Parathyroid adenoma (tissue), 2 donors: ENCODE data around the gene TINAGL1.

Experiments used
- H2AFZ ChIP-seq: fragments of 300-600 bp; sonication (generic); one replicate; pipeline ENCODE4 v1.7.0; 2017; ENCODE audit warnings: antibody characterized with exemption, mild to moderate bottlenecking
- H3K27ac ChIP-seq: fragments of 300-600 bp; sonication (generic); one replicate; pipeline ENCODE4 v1.7.0; 2017
- H3K27me3 ChIP-seq: fragments of 300-600 bp; sonication (generic); one replicate; pipeline ENCODE4 v1.7.0; 2017; ENCODE audit warnings: low read length; ENCODE audit not compliant: control insufficient read depth, insufficient read depth
- H3K36me3 ChIP-seq: fragments of 300-600 bp; sonication (generic); one replicate; pipeline ENCODE4 v1.7.0; 2017; ENCODE audit warnings: low read length; ENCODE audit not compliant: control insufficient read depth, insufficient read depth
- H3K4me1 ChIP-seq: fragments of 300-600 bp; sonication (generic); one replicate; pipeline ENCODE4 v1.7.0; 2017; ENCODE audit warnings: control low read depth
- H3K4me2 ChIP-seq: fragments of 300-600 bp; sonication (generic); one replicate; pipeline ENCODE4 v1.7.0; 2017; ENCODE audit warnings: low read length
- H3K4me3 ChIP-seq: fragments of 300-600 bp; sonication (generic); one replicate; pipeline ENCODE4 v1.7.0; 2017; ENCODE audit warnings: low read depth, low read length
- H3K79me2 ChIP-seq: fragments of 300-600 bp; sonication (generic); one replicate; pipeline ENCODE4 v1.7.0; 2017; ENCODE audit warnings: control low read depth
- H3K9ac ChIP-seq: fragments of 300-600 bp; sonication (generic); one replicate; pipeline ENCODE4 v1.7.0; 2017; ENCODE audit warnings: mild to moderate bottlenecking
- H3K9me3 ChIP-seq: fragments of 300-600 bp; sonication (generic); one replicate; pipeline ENCODE4 v1.7.0; 2017; ENCODE audit warnings: low read length; ENCODE audit not compliant: control insufficient read depth
- CTCF ChIP-seq: fragments of 300-600 bp; sonication (generic); IDR thresholded peaks from one replicate; pipeline ENCODE4 v1.7.0; 2017; ENCODE audit warnings: antibody characterized with exemption, mild to moderate bottlenecking
- donor health status: primary hyperparathyroidism.

The TINAGL1 gene

GRCh38 chr1:31535561-31535960 is 40.8 kb upstream of the TINAGL1 start:
- TF ChIP-seq CTCF: no peak
- H3K4me1 ChIP-seq: peaks cover 7% of the 10 kb centered on the region
- H2AFZ ChIP-seq: no peak overlapping the region
- H3K36me3 ChIP-seq: no peaks in the 10 kb centered on the region
- H3K27me3 ChIP-seq: no peaks in the 10 kb centered on the region
- H3K4me2 ChIP-seq: no peak overlapping the region
- no peaks in the 10 kb centered on the region for H3K9me3 ChIP-seq
- no peak overlapping the region for H3K9ac ChIP-seq
- H3K27ac ChIP-seq: no peak overlapping the region
- no peaks in the 10 kb centered on the region for H3K79me2 ChIP-seq
- no peak overlapping the region for H3K4me3 ChIP-seq

DNA sequence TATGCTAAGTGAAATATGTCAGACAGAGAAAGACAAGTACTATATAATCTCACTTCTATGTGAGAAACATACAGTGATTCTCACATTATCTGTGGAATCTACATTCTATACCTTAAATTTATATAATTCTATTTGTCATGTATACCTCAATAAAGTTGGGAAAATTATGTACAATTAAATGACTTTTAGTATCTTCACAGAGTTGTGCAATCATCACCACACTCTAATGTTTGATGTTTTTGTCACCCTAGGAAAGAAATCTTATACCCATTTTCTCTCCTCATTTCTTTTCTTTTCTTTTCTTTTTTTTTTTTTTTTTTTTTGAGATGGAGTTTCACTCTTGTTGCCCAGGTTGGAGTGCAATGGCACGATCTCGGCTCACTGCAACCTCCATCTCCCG is 37.0 kb upstream of the TINAGL1 start:
- no peak overlapping the region for H3K9ac ChIP-seq
- no peak for TF ChIP-seq CTCF
- no peak overlapping the region for H3K27ac ChIP-seq
- H3K9me3 ChIP-seq: no peaks in the 10 kb centered on the region
- no peaks in the 10 kb centered on the region for H3K27me3 ChIP-seq
- H3K4me2 ChIP-seq: no peak overlapping the region
- no peak overlapping the region for H2AFZ ChIP-seq
- H3K36me3 ChIP-seq: no peaks in the 10 kb centered on the region
- H3K4me3 ChIP-seq: no peak overlapping the region
- no peaks in the 10 kb centered on the region for H3K79me2 ChIP-seq
- no peaks in the 10 kb centered on the region for H3K4me1 ChIP-seq

DNA sequence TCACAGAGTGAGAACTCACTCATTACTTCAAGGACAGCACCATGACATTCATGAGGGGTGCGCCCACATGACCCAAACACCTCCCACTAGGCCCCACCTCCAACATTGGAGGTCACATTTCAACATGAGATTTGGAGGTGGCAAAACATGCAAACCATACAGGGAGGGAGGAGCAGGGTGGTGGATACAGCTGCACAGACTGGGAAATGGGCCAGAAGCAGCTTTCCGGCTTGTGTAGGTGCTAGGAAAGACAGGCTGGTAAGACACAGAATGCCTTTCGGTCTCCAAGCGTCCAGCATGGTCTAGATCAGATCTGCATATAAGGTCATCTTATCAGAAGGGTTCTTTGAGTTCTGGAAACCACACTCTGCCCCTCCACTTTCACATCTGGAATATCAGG is 35.1 kb upstream of the TINAGL1 start:
- H3K36me3 ChIP-seq: no peaks in the 10 kb centered on the region
- no peaks in the 10 kb centered on the region for H3K79me2 ChIP-seq
- no peaks in the 10 kb centered on the region for H3K27me3 ChIP-seq
- H3K4me3 ChIP-seq: no peak overlapping the region
- no peak overlapping the region for H3K27ac ChIP-seq
- no peaks in the 10 kb centered on the region for H3K4me1 ChIP-seq
- no peak overlapping the region for H3K4me2 ChIP-seq
- no peak overlapping the region for H3K9ac ChIP-seq
- no peak for TF ChIP-seq CTCF
- no peaks in the 10 kb centered on the region for H3K9me3 ChIP-seq
- H2AFZ ChIP-seq: no peak overlapping the region

DNA sequence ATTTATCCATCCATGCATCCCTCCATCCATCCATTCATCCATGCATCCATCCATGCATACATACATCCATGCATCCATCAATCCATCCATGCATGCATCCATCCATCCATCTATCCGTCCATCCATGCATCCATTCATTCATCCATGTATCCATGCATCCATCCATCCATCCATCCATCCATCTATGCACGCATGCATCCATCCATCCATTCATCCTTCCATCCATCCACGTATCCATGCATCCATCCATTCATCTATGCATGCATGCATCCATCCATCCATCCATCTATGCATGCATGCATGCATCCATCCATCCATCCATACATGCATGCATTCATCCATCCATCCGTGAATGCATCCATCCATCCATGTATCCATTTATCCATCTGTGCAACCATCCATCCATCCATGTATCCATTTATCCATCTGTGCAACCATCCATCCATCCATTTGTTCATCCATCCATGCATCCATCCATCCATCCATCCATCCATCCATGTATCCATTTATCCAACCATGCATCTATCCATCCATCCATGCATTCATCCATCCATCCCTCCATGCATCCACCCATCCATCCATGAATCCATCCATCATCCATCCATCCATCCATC is 30.3 kb upstream of the TINAGL1 start:
- H3K4me3 ChIP-seq: no peak overlapping the region

More for the DNA sequence above, 30.3 kb upstream of the TINAGL1 start:
- Histone ChIP-seq H3K27ac (no peak overlapping the region), H3K4me2 (no peak overlapping the region), H3K9ac (no peak overlapping the region), H3K4me1 (no peaks in the 10 kb centered on the region), H2AFZ (no peak overlapping the region), H3K36me3 (no peaks in the 10 kb centered on the region), H3K27me3 (no peaks in the 10 kb centered on the region), H3K9me3 (no peaks in the 10 kb centered on the region), H3K79me2 (no peaks in the 10 kb centered on the region)
- no peak for TF ChIP-seq CTCF
